A673 (cell line): ENCODE measurements around the gene PLXDC2.

Source experiments
- EZH2 ChIP-seq: fragments of 200-600 bp; sonication (generic); IDR thresholded peaks from 2 replicates; pipeline ENCODE4 v1.6.1; 2017; ENCODE audit warnings: borderline replicate concordance, low read depth, mild to moderate bottlenecking, mixed read lengths, antibody characterized with exemption, low read length; ENCODE audit not compliant: poor library complexity, severe bottlenecking
- TF ChIP-seq, protein P1 (sequence below): fragments of 300-800, 200-600 bp; sonication (generic); conservative IDR thresholded peaks from 2 replicates; pipeline ENCODE4 v1.5.1; 2017; ENCODE audit warnings: low read depth, mild to moderate bottlenecking, antibody characterized with exemption, low read length, moderate library complexity, mixed read lengths

DNA sequence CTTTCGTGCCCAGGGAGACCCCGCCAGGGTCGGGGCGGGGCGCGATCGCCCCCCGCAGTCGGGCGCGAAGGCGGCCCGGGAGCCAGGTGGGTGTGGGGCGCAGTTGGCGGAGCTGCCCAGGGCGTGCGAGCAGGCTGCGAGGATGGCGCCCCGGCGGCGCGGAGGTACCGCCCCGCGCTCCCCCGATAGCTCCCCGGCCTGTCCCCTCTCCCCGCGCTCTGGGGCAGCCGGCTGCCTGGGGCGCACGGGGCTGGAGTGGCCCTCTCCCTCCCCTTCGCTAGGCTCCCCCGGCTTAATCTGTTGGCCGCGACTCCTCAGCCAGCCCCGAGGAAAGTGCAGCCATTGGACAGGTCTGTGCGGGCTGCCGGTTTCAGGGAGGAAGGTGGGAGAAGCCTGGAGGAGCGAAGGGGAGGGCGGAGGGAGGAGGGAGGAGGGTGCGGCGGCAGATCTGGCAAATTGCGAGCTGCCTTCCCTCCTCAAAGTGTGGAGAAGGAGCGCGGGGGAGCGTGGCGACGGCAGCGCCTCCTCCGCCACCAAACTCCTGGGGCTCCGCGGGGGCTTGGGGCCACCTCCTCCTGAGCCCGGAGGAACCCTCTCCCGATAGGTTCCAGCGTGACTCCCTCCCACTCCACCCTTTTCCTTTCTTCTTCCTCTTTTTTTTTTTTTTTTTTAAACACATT, 361 bp upstream of the PLXDC2 start:
- TF ChIP-seq, protein P1, sequence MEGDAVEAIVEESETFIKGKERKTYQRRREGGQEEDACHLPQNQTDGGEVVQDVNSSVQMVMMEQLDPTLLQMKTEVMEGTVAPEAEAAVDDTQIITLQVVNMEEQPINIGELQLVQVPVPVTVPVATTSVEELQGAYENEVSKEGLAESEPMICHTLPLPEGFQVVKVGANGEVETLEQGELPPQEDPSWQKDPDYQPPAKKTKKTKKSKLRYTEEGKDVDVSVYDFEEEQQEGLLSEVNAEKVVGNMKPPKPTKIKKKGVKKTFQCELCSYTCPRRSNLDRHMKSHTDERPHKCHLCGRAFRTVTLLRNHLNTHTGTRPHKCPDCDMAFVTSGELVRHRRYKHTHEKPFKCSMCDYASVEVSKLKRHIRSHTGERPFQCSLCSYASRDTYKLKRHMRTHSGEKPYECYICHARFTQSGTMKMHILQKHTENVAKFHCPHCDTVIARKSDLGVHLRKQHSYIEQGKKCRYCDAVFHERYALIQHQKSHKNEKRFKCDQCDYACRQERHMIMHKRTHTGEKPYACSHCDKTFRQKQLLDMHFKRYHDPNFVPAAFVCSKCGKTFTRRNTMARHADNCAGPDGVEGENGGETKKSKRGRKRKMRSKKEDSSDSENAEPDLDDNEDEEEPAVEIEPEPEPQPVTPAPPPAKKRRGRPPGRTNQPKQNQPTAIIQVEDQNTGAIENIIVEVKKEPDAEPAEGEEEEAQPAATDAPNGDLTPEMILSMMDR: no peak
- no peak for TF ChIP-seq EZH2
